Rectal smooth muscle tissue (tissue), 1 donor: ENCODE results near the gene DBNDD2.

Experiments used
- H3K27ac ChIP-seq: one replicate; pipeline ENCODE4 v1.7.0; 2013; ENCODE audit warnings: low read depth, low read length, inconsistent platforms
- H3K27me3 ChIP-seq: one replicate; pipeline ENCODE4 v1.7.0; 2013; ENCODE audit warnings: low read length; ENCODE audit not compliant: control insufficient read depth, insufficient read depth
- H3K36me3 ChIP-seq: one replicate; pipeline ENCODE4 v1.7.0; 2013; ENCODE audit warnings: low read length; ENCODE audit not compliant: control insufficient read depth, insufficient read depth
- H3K4me1 ChIP-seq: one replicate; pipeline ENCODE4 v1.7.0; 2013; ENCODE audit warnings: low read length; ENCODE audit not compliant: control insufficient read depth, insufficient read depth
- H3K4me3 ChIP-seq: one replicate; pipeline ENCODE4 v1.7.0; 2013; ENCODE audit warnings: low read length
- H3K9ac ChIP-seq: one replicate; pipeline ENCODE4 v1.7.0; 2013; ENCODE audit warnings: low read length

The DBNDD2 gene

GRCh38 chr20:45368221-45368980 is 39.7 kb upstream of the DBNDD2 start:
- Histone ChIP-seq H3K27ac (no peak overlapping the region), H3K4me1 (peaks cover 12% of the 10 kb centered on the region), H3K4me3 (no peak overlapping the region)

GRCh38 chr20:45370571-45371160 is 37.4 kb upstream of the DBNDD2 start:
- Histone ChIP-seq H3K27me3 (no peaks in the 10 kb centered on the region), H3K9ac (no peak overlapping the region), H3K36me3 (peaks cover 19% of the 10 kb centered on the region), H3K4me1 (peaks cover 5% of the 10 kb centered on the region), H3K27ac (no peak overlapping the region), H3K4me3 (no peak overlapping the region)

More at GRCh38 chr20:45368221-45368980, 39.7 kb upstream of the DBNDD2 start:
- Histone ChIP-seq H3K9ac (no peak overlapping the region), H3K27me3 (no peaks in the 10 kb centered on the region), H3K36me3 (peaks cover 22% of the 10 kb centered on the region)

- peaks cover 5% of the 10 kb centered on the region for H3K4me1 ChIP-seq
- no peaks in the 10 kb centered on the region for H3K27me3 ChIP-seq
- H3K36me3 ChIP-seq = peaks cover 5% of the 10 kb centered on the region
- no peak overlapping the region for H3K9ac ChIP-seq
- peak overlapping the region; percentile 92 for H3K27ac ChIP-seq
- H3K4me3 ChIP-seq = no peak overlapping the region
Observed at GRCh38 chr20:45372241-45372640, 35.8 kb upstream of the DBNDD2 start.

- H3K36me3 ChIP-seq = no peaks in the 10 kb centered on the region
- peak overlapping the region; percentile 92 for H3K27ac ChIP-seq
- peak overlapping the region; percentile 32 for H3K9ac ChIP-seq
- H3K4me3 ChIP-seq = peak overlapping the region; percentile 82
- H3K27me3 ChIP-seq = no peaks in the 10 kb centered on the region
- peaks cover 5% of the 10 kb centered on the region for H3K4me1 ChIP-seq
Observed at GRCh38 chr20:45372646-45373352, 35.3 kb upstream of the DBNDD2 start.

GRCh38 chr20:45373353-45374100 is 34.6 kb upstream of the DBNDD2 start:
- Histone ChIP-seq H3K9ac (peak overlapping the region; percentile 51), H3K27ac (peak overlapping the region; percentile 92), H3K4me1 (peaks cover 5% of the 10 kb centered on the region), H3K4me3 (peak overlapping the region; percentile 82), H3K27me3 (no peaks in the 10 kb centered on the region), H3K36me3 (no peaks in the 10 kb centered on the region)

GRCh38 chr20:45374101-45374467 is 34.0 kb upstream of the DBNDD2 start:
- no peaks in the 10 kb centered on the region for H3K36me3 ChIP-seq
- no peak overlapping the region for H3K9ac ChIP-seq
- H3K27me3 ChIP-seq = no peaks in the 10 kb centered on the region
- H3K4me1 ChIP-seq = peaks cover 5% of the 10 kb centered on the region
- H3K4me3 ChIP-seq = peak overlapping the region; percentile 82
- peak overlapping the region; percentile 92 for H3K27ac ChIP-seq

- Histone ChIP-seq H3K9ac (no peak overlapping the region), H3K27ac (no peak overlapping the region), H3K4me3 (no peak overlapping the region), H3K36me3 (no peaks in the 10 kb centered on the region), H3K27me3 (no peaks in the 10 kb centered on the region), H3K4me1 (peaks cover 5% of the 10 kb centered on the region)
Observed at GRCh38 chr20:45374966-45375365, 33.1 kb upstream of the DBNDD2 start.

- no peak overlapping the region for H3K27ac ChIP-seq
- H3K9ac ChIP-seq = no peak overlapping the region
Observed at GRCh38 chr20:45377269-45377668, 30.8 kb upstream of the DBNDD2 start.

GRCh38 chr20:45378191-45378590 is 29.9 kb upstream of the DBNDD2 start, which contains the start of gene TP53TG5:
TSS of gene TP53TG5 (minus strand) at chr20:45378325. CDS start at chr20:45378236, 89 bp downstream.
- Histone ChIP-seq H3K27me3 (no peaks in the 10 kb centered on the region), H3K36me3 (no peaks in the 10 kb centered on the region), H3K27ac (no peak within 1 kb of the TSS), H3K9ac (no peak within 1 kb of the TSS), H3K4me1 (peaks cover 2% of the 10 kb centered on the region), H3K4me3 (no peak within 1 kb of the TSS)

More at GRCh38 chr20:45377269-45377668, 30.8 kb upstream of the DBNDD2 start:
- no peaks in the 10 kb centered on the region for H3K27me3 ChIP-seq
- H3K4me1 ChIP-seq = peaks cover 5% of the 10 kb centered on the region
- H3K4me3 ChIP-seq = no peak overlapping the region
- no peaks in the 10 kb centered on the region for H3K36me3 ChIP-seq

- Histone ChIP-seq H3K36me3 (no peaks in the 10 kb centered on the region), H3K4me1 (no peaks in the 10 kb centered on the region), H3K27me3 (no peaks in the 10 kb centered on the region), H3K9ac (no peak overlapping the region), H3K4me3 (no peak overlapping the region), H3K27ac (no peak overlapping the region)
Observed at GRCh38 chr20:45387274-45387673, 20.8 kb upstream of the DBNDD2 start.

GRCh38 chr20:45390931-45391330 is 17.2 kb upstream of the DBNDD2 start:
- Histone ChIP-seq H3K9ac (no peak overlapping the region), H3K27ac (no peak overlapping the region), H3K27me3 (no peaks in the 10 kb centered on the region), H3K4me1 (no peaks in the 10 kb centered on the region), H3K36me3 (no peaks in the 10 kb centered on the region), H3K4me3 (no peak overlapping the region)

GRCh38 chr20:45391559-45391958 is 16.5 kb upstream of the DBNDD2 start:
- H3K36me3 ChIP-seq = no peaks in the 10 kb centered on the region
- no peaks in the 10 kb centered on the region for H3K4me1 ChIP-seq
- no peaks in the 10 kb centered on the region for H3K27me3 ChIP-seq
- H3K9ac ChIP-seq = no peak overlapping the region
- H3K27ac ChIP-seq = no peak overlapping the region
- no peak overlapping the region for H3K4me3 ChIP-seq
